Tibial nerve (tissue), 4 donors: ENCODE results near the gene FGF1. TPM values are rescaled to one million over a fixed set of nuclear protein-coding genes. Genes with fewer than 3 reads are reported as not detected.

Experiments used
- DNase-seq, 2 donors: peaks; one replicate each; pipeline ENCODE4 v3.0.0-alpha.2; 2019; ENCODE audit warnings: low spot score in 2 of 2
- H3K27ac ChIP-seq, 4 donors: fragments of 200-600 bp; sonication (generic) in 3 of 4; one replicate each; pipeline ENCODE4 v1.5.1; 2017 to 2019; ENCODE audit warnings: mild to moderate bottlenecking in 1 of 4
- H3K27me3 ChIP-seq, 2 donors: fragments of 200-600 bp; sonication (generic) in 1 of 2; one replicate each; pipeline versions ENCODE4 v1.5.1 to v1.6.0; 2017 to 2019
- H3K36me3 ChIP-seq, 3 donors: fragments of 200-600 bp; sonication (generic); one replicate each; pipeline ENCODE4 v1.5.1; 2018 to 2019
- H3K4me1 ChIP-seq, 4 donors: fragments of 200-600 bp; sonication (generic) in 3 of 4; one replicate each; pipeline ENCODE4 v1.5.1; 2017 to 2019
- H3K4me3 ChIP-seq, 4 donors: fragments of 200-600 bp; sonication (generic) in 3 of 4; one replicate each; pipeline ENCODE4 v1.5.1; 2017 to 2019; ENCODE audit warnings: mild to moderate bottlenecking in 1 of 4, moderate library complexity in 1 of 4
- H3K9me3 ChIP-seq, 4 donors: fragments of 200-600 bp; sonication (generic) in 3 of 4; one replicate each; pipeline ENCODE4 v1.5.1; 2017 to 2019
- EP300 ChIP-seq, 2 donors: sonication (generic); formaldehyde crosslinking; IDR thresholded peaks; one replicate each; pipeline ENCODE4 v1.6.1; 2017; ENCODE audit warnings: antibody characterized with exemption in 2 of 2, mild to moderate bottlenecking in 1 of 2
- POLR2A ChIP-seq, 2 donors: fragments of 450-650 bp; IDR thresholded peaks; one replicate each; pipeline ENCODE4 v1.6.1; 2017; ENCODE audit warnings: antibody characterized with exemption in 2 of 2, mild to moderate bottlenecking in 2 of 2, moderate library complexity in 2 of 2
- WGBS, 2 donors: methylation state at CpG; one replicate each; pipeline ENCODE4 v1.1.5; 2018; 5-methylcytosine and 5-hydroxymethylcytosine counted together
- total RNA-seq, 4 donors: library from RNA; depleted of rRNA; stranded (reverse); fragments of >200 nt; gene quantifications; one replicate each; pipeline ENCODE4 v1.1.0, GENCODE V29; 2016
- TF ChIP-seq, protein P1 (sequence below), 5 experiments: fragments of 200-600 bp in 3 of 5; fragments of 450-650 bp in 2 of 5; sonication (generic) in 3 of 5; IDR thresholded peaks; one replicate each; pipeline ENCODE4 v1.5.1; 2016 to 2019; ENCODE audit warnings: antibody characterized with exemption in 5 of 5, mild to moderate bottlenecking in 3 of 5, moderate library complexity in 2 of 5

FGF1 gene
- total RNA-seq, 4 donors from 2014 or later, result 38.1 to 131 (median 115) TPM

GRCh38 chr5:142659405-142659804 is 26.5 kb downstream of the FGF1 start:
- peak overlapping the region in 3 of 4 donors; percentile 22 to 73 (median 48) for H3K27ac ChIP-seq
- TF ChIP-seq EP300 (IDR thresholded peaks at IDR 0.05), result no peak
- TF ChIP-seq, protein P1, sequence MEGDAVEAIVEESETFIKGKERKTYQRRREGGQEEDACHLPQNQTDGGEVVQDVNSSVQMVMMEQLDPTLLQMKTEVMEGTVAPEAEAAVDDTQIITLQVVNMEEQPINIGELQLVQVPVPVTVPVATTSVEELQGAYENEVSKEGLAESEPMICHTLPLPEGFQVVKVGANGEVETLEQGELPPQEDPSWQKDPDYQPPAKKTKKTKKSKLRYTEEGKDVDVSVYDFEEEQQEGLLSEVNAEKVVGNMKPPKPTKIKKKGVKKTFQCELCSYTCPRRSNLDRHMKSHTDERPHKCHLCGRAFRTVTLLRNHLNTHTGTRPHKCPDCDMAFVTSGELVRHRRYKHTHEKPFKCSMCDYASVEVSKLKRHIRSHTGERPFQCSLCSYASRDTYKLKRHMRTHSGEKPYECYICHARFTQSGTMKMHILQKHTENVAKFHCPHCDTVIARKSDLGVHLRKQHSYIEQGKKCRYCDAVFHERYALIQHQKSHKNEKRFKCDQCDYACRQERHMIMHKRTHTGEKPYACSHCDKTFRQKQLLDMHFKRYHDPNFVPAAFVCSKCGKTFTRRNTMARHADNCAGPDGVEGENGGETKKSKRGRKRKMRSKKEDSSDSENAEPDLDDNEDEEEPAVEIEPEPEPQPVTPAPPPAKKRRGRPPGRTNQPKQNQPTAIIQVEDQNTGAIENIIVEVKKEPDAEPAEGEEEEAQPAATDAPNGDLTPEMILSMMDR (IDR thresholded peaks at IDR 0.05), result no peak
- no peak for TF ChIP-seq POLR2A (IDR thresholded peaks at IDR 0.05)

GRCh38 chr5:142658278-142658677 is 27.6 kb downstream of the FGF1 start:
- TF ChIP-seq POLR2A (IDR thresholded peaks at IDR 0.05) (no peak), EP300 (IDR thresholded peaks at IDR 0.05) (no peak)
- TF ChIP-seq, protein P1 (IDR thresholded peaks at IDR 0.05), result no peak
- H3K4me3 ChIP-seq, result no peak overlapping the region
- no peaks in the 10 kb centered on the region for H3K27me3 ChIP-seq
- peaks cover 0 to 34% (median 1%) of the 10 kb centered on the region in 4 donors for H3K4me1 ChIP-seq
- H3K36me3 ChIP-seq, result no peaks in the 10 kb centered on the region
- H3K9me3 ChIP-seq, result no peaks in the 10 kb centered on the region
- peak overlapping the region in 2 of 4 donors; percentile 40 to 60 for H3K27ac ChIP-seq
- 95 to 98% methylated on average over 2 of the region's 2 CpGs for WGBS, 2 donors
- no peak for DNase-seq

More at GRCh38 chr5:142659405-142659804, 26.5 kb downstream of the FGF1 start:
- no peak overlapping the region for H3K4me3 ChIP-seq
- WGBS, 2 donors, result 87 to 91% methylated on average over 4 of the region's 4 CpGs
- no peak for DNase-seq
- no peaks in the 10 kb centered on the region for H3K27me3 ChIP-seq
- H3K36me3 ChIP-seq, result no peaks in the 10 kb centered on the region
- H3K9me3 ChIP-seq, result no peaks in the 10 kb centered on the region
- peaks cover 0 to 36% (median under 1%) of the 10 kb centered on the region in 4 donors for H3K4me1 ChIP-seq

DNA sequence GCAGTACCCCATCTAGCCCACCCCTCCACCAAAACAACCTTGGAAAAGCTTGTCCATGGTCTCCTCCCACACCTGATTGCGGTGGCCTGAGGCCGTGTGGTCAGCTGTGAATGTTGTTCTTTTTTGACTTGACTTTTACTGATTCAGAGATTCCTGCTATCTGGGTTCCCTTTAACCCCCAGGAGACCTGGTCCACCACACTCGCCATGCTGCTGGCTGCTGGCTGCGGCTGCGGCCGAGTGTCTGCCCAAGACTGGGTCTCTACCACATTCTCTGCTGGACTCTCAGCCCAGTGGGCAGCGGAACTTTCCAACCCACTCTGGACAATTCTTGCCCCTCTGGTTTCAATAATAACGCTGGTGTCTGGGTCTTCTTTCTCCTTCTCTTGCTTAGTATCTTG is 28.4 kb downstream of the FGF1 start:
- peaks cover 0 to 28% (median 1%) of the 10 kb centered on the region in 4 donors for H3K4me1 ChIP-seq
- no peaks in the 10 kb centered on the region for H3K9me3 ChIP-seq
- no peaks in the 10 kb centered on the region for H3K27me3 ChIP-seq
- H3K27ac ChIP-seq, result peak overlapping the region in 3 of 4 donors; percentile 13 to 60 (median 40)
- H3K36me3 ChIP-seq, result no peaks in the 10 kb centered on the region
- no peak overlapping the region for H3K4me3 ChIP-seq
- no peak for TF ChIP-seq EP300 (IDR thresholded peaks at IDR 0.05)
- TF ChIP-seq POLR2A (IDR thresholded peaks at IDR 0.05), result no peak
- TF ChIP-seq, protein P1 (IDR thresholded peaks at IDR 0.05), result no peak
- WGBS, 2 donors, result 88 to 91% methylated on average over 8 of the region's 8 CpGs
- no peak for DNase-seq

DNA sequence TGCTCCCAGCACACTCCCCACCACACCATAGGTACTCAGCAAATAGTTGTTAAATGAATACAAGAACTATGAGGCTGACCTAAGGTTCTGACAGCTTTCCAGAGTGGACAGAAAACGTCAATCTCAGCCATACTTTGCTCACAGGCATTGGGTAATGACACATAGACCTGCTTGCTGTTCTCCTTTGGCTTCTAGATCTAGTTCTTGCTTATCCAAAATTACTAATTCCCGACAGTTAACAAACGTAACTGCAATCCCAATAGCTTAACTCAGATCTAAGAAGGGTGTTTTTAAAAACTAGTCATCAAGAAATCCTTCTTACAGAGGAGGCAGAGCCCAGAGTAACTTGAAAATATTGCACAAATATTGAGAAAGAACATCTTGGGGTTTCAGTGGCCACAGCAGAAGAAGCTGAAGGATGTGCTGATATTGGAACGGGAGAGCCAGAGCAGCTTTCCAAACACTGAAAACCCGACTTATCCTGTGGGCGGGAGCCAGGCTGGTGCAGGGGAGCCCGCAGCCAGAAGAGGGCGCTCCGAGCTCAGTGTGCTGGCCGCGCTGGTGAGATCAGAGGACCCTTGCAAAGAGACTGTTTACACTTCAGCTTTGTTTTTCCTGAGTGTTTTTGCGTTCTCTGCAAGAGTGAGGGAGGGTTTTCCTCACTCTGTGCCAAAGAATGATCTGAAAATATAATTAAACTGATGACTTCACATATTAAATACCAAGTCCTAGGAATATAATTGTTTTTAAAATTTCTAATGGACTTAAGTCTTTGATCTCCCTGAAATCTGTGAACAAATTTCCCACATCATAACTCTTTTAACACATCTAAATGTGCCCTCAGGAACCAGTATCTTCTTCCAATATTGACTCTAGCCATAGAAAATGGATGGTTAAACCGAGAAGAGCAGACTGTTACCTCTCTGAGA is 30.3 kb downstream of the FGF1 start:
- Histone ChIP-seq H3K36me3 (no peaks in the 10 kb centered on the region), H3K4me3 (no peak overlapping the region), H3K9me3 (no peaks in the 10 kb centered on the region), H3K27me3 (no peaks in the 10 kb centered on the region), H3K4me1 (peaks cover 0 to 26% (median 1%) of the 10 kb centered on the region in 4 donors), H3K27ac (peak overlapping the region; percentile 9 to 82 (median 66))
- 12 to 14% methylated on average over 13 of the region's 13 CpGs for WGBS, 2 donors
- TF ChIP-seq EP300 (IDR thresholded peaks at IDR 0.05), result peak in 1 of 2 donors; percentile 68
- TF ChIP-seq, protein P1 (IDR thresholded peaks at IDR 0.05), result peak; percentile 93 to 99 (median 96)
- no peak for TF ChIP-seq POLR2A (IDR thresholded peaks at IDR 0.05)
- DNase-seq, result peak; percentile 90 to 94

DNA sequence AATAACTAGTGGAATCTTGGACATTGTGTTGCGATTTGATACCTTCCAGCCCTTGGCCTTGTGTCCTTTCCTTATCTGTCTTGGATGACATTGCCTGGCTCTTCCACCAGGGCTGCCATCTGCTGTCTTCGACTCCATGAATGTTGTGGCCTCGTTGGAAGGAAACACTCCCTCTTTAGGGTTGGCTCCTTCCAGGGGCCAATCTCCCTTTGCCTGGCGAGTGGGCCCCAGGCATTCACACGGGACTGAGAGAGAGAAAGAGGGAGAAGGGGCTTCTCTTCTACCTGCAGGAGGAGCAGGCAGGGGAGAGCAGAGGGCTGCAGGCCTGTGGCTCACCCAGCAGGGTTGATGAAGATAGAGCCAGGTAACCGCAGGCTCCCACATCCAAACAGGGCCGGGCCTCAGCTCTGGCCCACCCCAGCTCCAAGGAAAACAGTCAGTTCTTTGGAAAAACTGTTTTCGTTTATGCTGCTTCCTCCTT is 31.3 kb downstream of the FGF1 start:
- no peak for DNase-seq
- peaks cover 0 to 21% (median 1%) of the 10 kb centered on the region in 4 donors for H3K4me1 ChIP-seq
- TF ChIP-seq, protein P1 (IDR thresholded peaks at IDR 0.05), result no peak
- TF ChIP-seq POLR2A (IDR thresholded peaks at IDR 0.05), result no peak
- TF ChIP-seq EP300 (IDR thresholded peaks at IDR 0.05), result no peak
- no peak overlapping the region for H3K4me3 ChIP-seq
- no peaks in the 10 kb centered on the region for H3K27me3 ChIP-seq
- H3K36me3 ChIP-seq, result no peaks in the 10 kb centered on the region
- 57 to 66% methylated on average over 8 of the region's 8 CpGs for WGBS, 2 donors
- no peaks in the 10 kb centered on the region for H3K9me3 ChIP-seq
- H3K27ac ChIP-seq, result peak overlapping the region; percentile 9 to 82 (median 66)
